Esophagus (tissue), 2 donors: ENCODE results near the gene GPR4. TPM values are rescaled to one million over a fixed set of nuclear protein-coding genes. Genes with fewer than 3 reads are reported as not detected.

ENCODE experiments used
- H3K27ac ChIP-seq, 2 donors: one replicate each; pipeline ENCODE4 v1.5.1; 2013; ENCODE audit warnings: low read depth in 2 of 2, mild to moderate bottlenecking in 2 of 2, inconsistent platforms in 1 of 2, low read length in 1 of 2, moderate library complexity in 1 of 2
- H3K27me3 ChIP-seq, 2 donors: one replicate each; pipeline ENCODE4 v1.6.1; 2013; ENCODE audit warnings: low read length in 2 of 2, control low read depth in 1 of 2, mild to moderate bottlenecking in 1 of 2; ENCODE audit not compliant: insufficient read depth in 2 of 2, control insufficient read depth in 1 of 2
- H3K36me3 ChIP-seq, 2 donors: one replicate each; pipeline ENCODE4 v1.6.1; 2013; ENCODE audit warnings: low read length in 1 of 2; ENCODE audit not compliant: control insufficient read depth in 2 of 2, insufficient read depth in 2 of 2
- H3K4me1 ChIP-seq, 2 donors: one replicate each; pipeline ENCODE4 v1.6.1; 2013; ENCODE audit warnings: low read length in 1 of 2; ENCODE audit not compliant: control insufficient read depth in 2 of 2, insufficient read depth in 2 of 2
- H3K4me3 ChIP-seq, 2 donors: one replicate each; pipeline ENCODE4 v1.5.1; 2013; ENCODE audit warnings: low read length in 2 of 2, mild to moderate bottlenecking in 2 of 2, low read depth in 1 of 2, moderate library complexity in 1 of 2
- H3K9me3 ChIP-seq, 2 donors: one replicate each; pipeline ENCODE4 v1.6.1; 2013; ENCODE audit warnings: mild to moderate bottlenecking in 2 of 2, low read depth in 1 of 2, low read length in 1 of 2, moderate library complexity in 1 of 2; ENCODE audit not compliant: control insufficient read depth in 2 of 2, insufficient read depth in 1 of 2
- WGBS, 2 donors: extraction: QIAGEN DNeasy Blood & Tissue Kit; methylation state at CpG; one replicate each; pipeline ENCODE4 v1.1.7; 2013; 5-methylcytosine and 5-hydroxymethylcytosine counted together
- polyA plus RNA-seq, 2 donors: library from polyadenylated mRNA; stranded (reverse); fragments of 200-250 nt; gene quantifications; one replicate each; pipeline ENCODE4 v1.2.3, GENCODE V29; 2013
- donor health status: healthy with polysubstance abuse.
- donor health status: Bipolar disorder and iron deficiency.

Gene GPR4
- polyA plus RNA-seq, 2 donors: 0.83 to 0.85 TPM

GRCh38 chr19:45577111-45577905, 24.7 kb downstream of the GPR4 start:
- H3K9me3 ChIP-seq: no peaks in the 10 kb centered on the region
- WGBS, 2 donors: 39 to 40% methylated on average over 11 of the region's 11 CpGs
- peak overlapping the region; percentile 85 to 92 for H3K27ac ChIP-seq

GRCh38 chr19:45576682-45577081, 25.3 kb downstream of the GPR4 start:
- peak overlapping the region; percentile 85 to 92 for H3K27ac ChIP-seq
- 80 to 89% methylated on average over 3 of the region's 3 CpGs for WGBS, 2 donors

More at GRCh38 chr19:45577111-45577905, 24.7 kb downstream of the GPR4 start:
- H3K4me3 ChIP-seq: no peak overlapping the region
- no peaks in the 10 kb centered on the region for H3K4me1 ChIP-seq
- H3K27me3 ChIP-seq: no peaks in the 10 kb centered on the region
- H3K36me3 ChIP-seq: peaks cover 0 to 3% of the 10 kb centered on the region in 2 donors

DNA sequence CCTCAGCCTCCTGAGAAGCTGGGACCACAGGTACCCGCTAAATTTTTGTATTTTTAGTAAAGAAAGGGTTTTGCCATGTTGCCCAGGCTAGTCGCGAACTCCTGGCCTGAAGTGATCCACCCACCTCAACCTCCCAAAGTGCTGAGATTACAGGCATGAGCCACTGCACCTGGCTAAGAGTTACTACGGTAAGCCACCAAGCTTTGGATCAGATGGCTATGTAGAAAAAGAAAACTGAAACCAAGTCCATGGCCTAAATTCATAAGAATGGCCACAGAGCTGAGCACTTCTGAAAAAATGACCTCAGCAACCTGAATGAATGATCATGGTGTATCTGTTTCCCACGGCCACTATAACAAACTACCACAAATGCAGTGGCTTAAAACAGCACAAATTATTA, 26.8 kb downstream of the GPR4 start:
- Histone ChIP-seq H3K4me3 (no peak overlapping the region), H3K36me3 (peaks cover 0 to 3% of the 10 kb centered on the region in 2 donors), H3K27me3 (no peaks in the 10 kb centered on the region), H3K4me1 (no peaks in the 10 kb centered on the region), H3K27ac (no peak overlapping the region), H3K9me3 (no peaks in the 10 kb centered on the region)
- 92 to 93% methylated on average over 5 of the region's 5 CpGs for WGBS, 2 donors

More at GRCh38 chr19:45576682-45577081, 25.3 kb downstream of the GPR4 start:
- no peaks in the 10 kb centered on the region for H3K9me3 ChIP-seq
- H3K4me3 ChIP-seq: no peak overlapping the region
- no peaks in the 10 kb centered on the region for H3K4me1 ChIP-seq
- no peaks in the 10 kb centered on the region for H3K27me3 ChIP-seq
- peaks cover 0 to 3% of the 10 kb centered on the region in 2 donors for H3K36me3 ChIP-seq

DNA sequence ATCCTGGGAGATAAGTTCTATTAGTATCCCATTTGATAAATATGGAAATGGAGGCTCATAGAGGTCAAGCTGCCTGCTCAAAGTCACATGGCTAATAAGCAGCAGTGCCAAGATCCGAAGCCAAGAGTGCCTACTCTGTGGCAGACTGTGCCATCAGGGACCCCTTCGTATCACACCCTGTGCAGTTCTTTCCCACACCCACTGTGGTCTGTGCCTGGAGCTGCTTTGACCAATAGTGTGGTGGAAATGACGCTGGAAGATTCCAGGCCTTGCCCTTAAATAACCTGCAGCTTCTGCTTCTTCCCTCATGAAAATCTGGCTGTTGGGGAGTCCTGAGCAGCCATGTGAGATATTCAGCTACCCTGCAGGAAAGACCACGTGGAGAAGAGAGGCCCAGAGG, 27.5 kb downstream of the GPR4 start:
- H3K27me3 ChIP-seq: no peaks in the 10 kb centered on the region
- H3K36me3 ChIP-seq: peaks cover 0 to 3% of the 10 kb centered on the region in 2 donors
- H3K4me1 ChIP-seq: no peaks in the 10 kb centered on the region
- H3K4me3 ChIP-seq: no peak overlapping the region
- 77 to 85% methylated on average over 4 of the region's 4 CpGs for WGBS, 2 donors
- no peaks in the 10 kb centered on the region for H3K9me3 ChIP-seq
- no peak overlapping the region for H3K27ac ChIP-seq

DNA sequence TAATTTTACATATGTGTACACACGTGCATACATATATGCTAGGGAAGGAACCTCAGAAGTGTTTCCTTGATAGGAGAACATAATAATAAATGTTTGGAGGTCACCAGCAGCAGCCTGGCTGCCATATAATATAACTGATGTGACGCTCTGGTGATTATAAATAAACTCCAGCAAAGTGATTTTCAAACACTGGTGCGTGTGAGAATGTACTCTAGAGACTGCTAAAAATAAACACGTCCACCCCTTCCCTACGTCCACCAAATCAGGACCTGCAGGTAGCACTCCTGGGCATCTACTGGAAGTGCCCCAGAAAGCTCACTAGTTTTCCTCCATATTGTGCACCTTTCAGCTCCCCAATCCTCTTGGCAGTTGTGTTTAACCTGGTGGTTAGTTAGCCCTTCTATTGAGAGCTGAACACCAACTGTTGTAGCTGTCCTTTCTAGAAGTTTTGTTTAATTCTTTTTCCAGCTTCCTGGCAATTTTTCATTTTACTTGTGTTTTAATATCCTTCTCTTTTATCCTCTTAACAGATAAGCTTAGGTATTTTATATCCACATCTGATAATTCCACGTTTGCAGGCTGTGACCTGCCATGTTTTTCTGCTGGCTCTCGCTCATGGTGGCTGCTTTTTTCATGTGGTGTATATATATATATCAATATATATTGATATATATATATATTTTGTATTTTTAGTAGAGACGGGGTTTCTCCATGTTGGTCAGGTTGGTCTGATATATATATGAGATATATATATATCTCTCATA, 30.4 kb downstream of the GPR4 start:
- 83 to 86% methylated on average over 8 of the region's 8 CpGs for WGBS, 2 donors
- Histone ChIP-seq H3K27me3 (no peaks in the 10 kb centered on the region), H3K4me3 (no peak overlapping the region), H3K4me1 (no peaks in the 10 kb centered on the region), H3K9me3 (no peaks in the 10 kb centered on the region), H3K27ac (no peak overlapping the region), H3K36me3 (peaks cover 0 to 3% of the 10 kb centered on the region in 2 donors)

GRCh38 chr19:45569619-45570421, 32.2 kb downstream of the GPR4 start:
- WGBS, 2 donors: 62 to 65% methylated on average over 15 of the region's 15 CpGs
- no peaks in the 10 kb centered on the region for H3K27me3 ChIP-seq
- no peak overlapping the region for H3K4me3 ChIP-seq
- H3K9me3 ChIP-seq: no peaks in the 10 kb centered on the region
- H3K4me1 ChIP-seq: no peaks in the 10 kb centered on the region
- peak overlapping the region; percentile 66 to 75 for H3K27ac ChIP-seq
- H3K36me3 ChIP-seq: peaks cover 0 to 3% of the 10 kb centered on the region in 2 donors

DNA sequence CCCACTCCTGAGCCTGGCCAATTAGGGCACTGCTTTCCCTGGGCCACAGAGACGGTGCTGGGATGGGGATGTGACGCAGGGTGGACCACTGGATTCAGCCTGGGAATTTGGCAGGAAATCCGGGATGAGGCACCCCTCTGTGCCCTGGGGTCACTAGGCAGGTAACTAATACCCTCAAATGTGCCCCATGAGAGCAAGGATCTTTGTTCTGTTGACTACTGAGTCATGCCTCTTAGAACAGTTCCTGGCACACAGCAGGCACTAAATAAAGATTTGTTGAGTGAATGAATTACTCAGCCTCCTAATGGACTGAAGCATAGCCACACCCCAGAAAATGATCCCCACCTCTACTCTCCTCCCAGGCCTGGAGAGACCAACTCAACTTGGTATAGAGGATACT, 33.3 kb downstream of the GPR4 start:
- Histone ChIP-seq H3K9me3 (no peaks in the 10 kb centered on the region), H3K4me3 (no peak overlapping the region), H3K36me3 (no peaks in the 10 kb centered on the region), H3K27me3 (no peaks in the 10 kb centered on the region), H3K27ac (peak overlapping the region; percentile 69 to 85), H3K4me1 (no peaks in the 10 kb centered on the region)
- WGBS, 2 donors: 53 to 74% methylated on average over 3 of the region's 3 CpGs

- no peaks in the 10 kb centered on the region for H3K27me3 ChIP-seq
- no peaks in the 10 kb centered on the region for H3K9me3 ChIP-seq
- H3K36me3 ChIP-seq: no peaks in the 10 kb centered on the region
- H3K27ac ChIP-seq: no peak overlapping the region
- 79 to 84% methylated on average over 2 of the region's 2 CpGs for WGBS, 2 donors
- H3K4me1 ChIP-seq: no peaks in the 10 kb centered on the region
- no peak overlapping the region for H3K4me3 ChIP-seq
Observed at GRCh38 chr19:45567609-45568008, 34.4 kb downstream of the GPR4 start.

- 75 to 76% methylated on average over 5 of the region's 5 CpGs for WGBS, 2 donors
- Histone ChIP-seq H3K9me3 (no peaks in the 10 kb centered on the region), H3K4me1 (no peaks in the 10 kb centered on the region), H3K36me3 (no peaks in the 10 kb centered on the region), H3K4me3 (no peak overlapping the region), H3K27me3 (no peaks in the 10 kb centered on the region), H3K27ac (no peak overlapping the region)
Observed at GRCh38 chr19:45564131-45564780, 37.8 kb downstream of the GPR4 start.
